ENCODE data around the gene ZNF148. TPM values are rescaled to one million over a fixed set of nuclear protein-coding genes. Genes with fewer than 3 reads are reported as not detected.
A peak's percentile ranks its signal among the peaks of the same experiment; 100 is the strongest.

ZNF148 gene
- total and polyA plus RNA-seq, 2 of the 4 experiments (the other 2 are of a cell fraction) = 9.4 to 65.2 TPM

GRCh38 chr3:125262161-125262560 lies 113.0 kb downstream of the ZNF148 start:
- H3K9ac ChIP-seq (ENCODE audit: low read depth, low read length) = no peak overlapping the region
- no peak overlapping the region for H3K14ac ChIP-seq (replicated peaks; ENCODE audit: low read depth, low read length)
- H2BK20ac ChIP-seq (ENCODE audit: low read depth, low read length) = no peak overlapping the region
- H4K91ac ChIP-seq (ENCODE audit: insufficient read depth, low read depth, low read length) = no peak overlapping the region
- H3K9me1 ChIP-seq (ENCODE audit: insufficient read depth, low read length) = peaks cover 3% of the 10 kb centered on the region
- peaks cover 17 to 24% of the 10 kb centered on the region in 2 experiments for H3K79me1 ChIP-seq (ENCODE audit: low read depth in 1 of 2, low read length in 2 of 2)
- in situ Hi-C loops (cut with MboI; ENCODE audit: low sequenced_read_pairs) = no loop called here
- no peak for DNase-seq
- H3K4ac ChIP-seq (ENCODE audit: low read depth, low read length) = no peak overlapping the region
- no TSS peak for BruUV-seq (replicated peaks)
- H2AK9ac ChIP-seq (replicated peaks; ENCODE audit: low read depth, low read length, poor library complexity) = no peak overlapping the region
- H3K56ac ChIP-seq (ENCODE audit: extremely low read depth, insufficient read depth, low read length) = no peak overlapping the region
- no peak for ATAC-seq (ENCODE audit: low read depth)
- no peak overlapping the region for H3K18ac ChIP-seq (ENCODE audit: low read depth, low read length)
- no peak overlapping the region for H3K27ac ChIP-seq (ENCODE audit: insufficient read depth, low read length)
- no peak overlapping the region for H3K4me2 ChIP-seq (ENCODE audit: low read depth, low read length)
- H4K8ac ChIP-seq (ENCODE audit: low read depth in 2 of 2, low read length in 2 of 2) = no peak overlapping the region
- H4K20me1 ChIP-seq (ENCODE audit: insufficient read depth, low read length) = 0 out of 2 replicates have a peak, but pooled peaks cover 5% of the 10 kb centered on the region
- H3K4me1 ChIP-seq (ENCODE audit: control insufficient read depth, insufficient read depth, low read length) = no peaks in the 10 kb centered on the region
- dilution Hi-C loops (cut with HindIII; ENCODE audit: low sequenced_read_pairs, unreplicated experiment) = no loop called here
- peaks cover 2% of the 10 kb centered on the region for H3K9me3 ChIP-seq (ENCODE audit: control insufficient read depth, insufficient read depth, low read length)
- no peak overlapping the region for H3K23ac ChIP-seq (ENCODE audit: low read depth, low read length)
- no peak overlapping the region for H2BK15ac ChIP-seq (ENCODE audit: low read depth, low read length)
- no peaks in the 10 kb centered on the region for H3K27me3 ChIP-seq (ENCODE audit: control insufficient read depth, insufficient read depth, low read length)
- H2BK5ac ChIP-seq (ENCODE audit: low read depth, low read length, poor library complexity, severe bottlenecking) = no peak overlapping the region
- H2AFZ ChIP-seq (replicated peaks; ENCODE audit: low read length, poor library complexity) = no peak overlapping the region
- TF ChIP-seq POLR2A (IDR thresholded peaks at IDR 0.05; ENCODE audit: low read depth, low read length) = no peak
- peak; percentile 3; the same call in 1 of the 2 replicates for TF ChIP-seq CEBPB (IDR thresholded peaks at IDR 0.05; ENCODE audit: low read depth, low read length)
- H4K5ac ChIP-seq (ENCODE audit: low read depth, low read length) = no peak overlapping the region
- no peak overlapping the region for H2AK5ac ChIP-seq (ENCODE audit: low read depth, low read length)
- H3K4me3 ChIP-seq (ENCODE audit: insufficient read depth, low read depth, low read length) = no peak overlapping the region
- ChIA-PET CTCF (interaction anchor here (0.5 kb wide), 1 partner anchor 187 kb away, joined by 4 read pairs; no protein-coding TSS in a partner anchor), POLR2A (ENCODE audit: unreplicated experiment) (no interaction called here)
- peaks cover 8% of the 10 kb centered on the region; the same call in 1 of the 2 replicates for H3K36me3 ChIP-seq (ENCODE audit: control insufficient read depth, insufficient read depth, low read length)
- intact Hi-C loops (cut with micrococcal nuclease) = no loop called here
- H2BK120ac ChIP-seq (ENCODE audit: low read depth, low read length) = no peak overlapping the region
- WGBS, 2 experiments (ENCODE audit: extremely low coverage in 2 of 2, insufficient read length in 1 of 2) = no CpG with 5 or more reads among the region's 1 CpG

Measured in IMR-90 (cell line).